HEK293 (cell line): ENCODE data around the gene ABHD8.
A peak's percentile ranks its signal among the peaks of the same experiment; 100 is the strongest.

Experiments used
- CTCF ChIA-PET: fragments of 350-600 bp; formaldehyde crosslinking; extraction: SDS; loops from one replicate; lab custom pipeline; 2021; ENCODE audit warnings: antibody characterized with exemption; lab: Yijun Ruan, JAX
- POLR2A ChIA-PET: fragments of 300-600 bp; formaldehyde crosslinking; extraction: SDS; loops from one replicate; lab custom pipeline; 2020; ENCODE audit warnings: antibody characterized with exemption, inconsistent platforms; lab: Yijun Ruan, JAX
- H3K27ac ChIP-seq: fragments of 200-500 bp; sonication (Bioruptor generic); 2 replicates; pipeline ENCODE4 v1.5.1; 2014; ENCODE audit warnings: low read depth, low read length, control low read depth, inconsistent platforms; ENCODE audit errors: extremely low read depth
- H3K36me3 ChIP-seq, 2 experiments: fragments of 200-500 bp in 1 of 2; sonication (Bioruptor generic) in 1 of 2; 1 replicate in 1 of 2; 2 replicates in 1 of 2; pipeline ENCODE4 v1.5.1; 2014 to 2017; ENCODE audit warnings: inconsistent platforms in 2 of 2, low read length in 2 of 2; ENCODE audit not compliant: control insufficient read depth in 2 of 2, insufficient read depth in 1 of 2
- H3K4me1 ChIP-seq: fragments of 200-500 bp; sonication (Bioruptor generic); 2 replicates; pipeline ENCODE4 v1.5.1; 2014; ENCODE audit warnings: mild to moderate bottlenecking, low read length, inconsistent platforms; ENCODE audit not compliant: control insufficient read depth, insufficient read depth
- H3K4me3 ChIP-seq: 2 replicates; pipeline ENCODE4 v1.5.1; 2011; ENCODE audit warnings: low read depth, mild to moderate bottlenecking, control low read depth, low read length, moderate library complexity
- H3K9me3 ChIP-seq: fragments of 200-500 bp; sonication (Bioruptor generic); 2 replicates; pipeline ENCODE4 v1.5.1; 2014; ENCODE audit warnings: low read depth, low read length, inconsistent platforms; ENCODE audit not compliant: control insufficient read depth, insufficient read depth
- CTCF ChIP-seq: fragments of 450-650 bp; formaldehyde crosslinking; IDR thresholded peaks from 2 replicates; pipeline ENCODE4 v1.5.1; 2016; ENCODE audit warnings: missing biosample characterization, missing genetic modification characterization
- GFI1B ChIP-seq: fragments of 450-650 bp; formaldehyde crosslinking; IDR thresholded peaks from 2 replicates; pipeline ENCODE4 v1.5.1; 2016; ENCODE audit warnings: missing biosample characterization, missing genetic modification characterization
- KLF10 ChIP-seq: fragments of 450-650 bp; IDR thresholded peaks from 2 replicates; pipeline ENCODE4 v1.5.1; 2018; ENCODE audit warnings: missing biosample characterization, mild to moderate bottlenecking, missing genetic modification characterization
- KLF16 ChIP-seq: fragments of 450-650 bp; formaldehyde crosslinking; IDR thresholded peaks from 2 replicates; pipeline ENCODE4 v1.5.1; 2017; ENCODE audit warnings: missing biosample characterization, missing genetic modification characterization
- KLF7 ChIP-seq: fragments of 450-650 bp; formaldehyde crosslinking; IDR thresholded peaks from 2 replicates; pipeline ENCODE4 v1.5.1; 2016; ENCODE audit warnings: missing biosample characterization, missing genetic modification characterization, borderline replicate concordance
- MZF1 ChIP-seq: fragments of 450-650 bp; formaldehyde crosslinking; IDR thresholded peaks from 2 replicates; pipeline ENCODE4 v1.5.1; 2017; ENCODE audit warnings: missing biosample characterization, missing genetic modification characterization, borderline replicate concordance
- PATZ1 ChIP-seq: fragments of 450-650 bp; formaldehyde crosslinking; IDR thresholded peaks from 2 replicates; pipeline ENCODE4 v1.5.1; 2016; ENCODE audit warnings: missing biosample characterization, missing genetic modification characterization
- PRDM1 ChIP-seq: fragments of 450-650 bp; formaldehyde crosslinking; IDR thresholded peaks from 2 replicates; pipeline ENCODE4; 2016; ENCODE audit warnings: missing biosample characterization, missing genetic modification characterization
- ZNF114 ChIP-seq: fragments of 450-650 bp; formaldehyde crosslinking; IDR thresholded peaks from 2 replicates; pipeline ENCODE4 v1.5.0; 2017; ENCODE audit warnings: missing biosample characterization, missing genetic modification characterization
- ZNF146 ChIP-seq: fragments of 450-650 bp; formaldehyde crosslinking; IDR thresholded peaks from 2 replicates; pipeline ENCODE4 v1.5.1; 2016; ENCODE audit warnings: missing biosample characterization, missing genetic modification characterization
- ZNF169 ChIP-seq: fragments of 450-650 bp; formaldehyde crosslinking; IDR thresholded peaks from 2 replicates; pipeline ENCODE4 v1.5.1; 2016; ENCODE audit warnings: missing biosample characterization, missing genetic modification characterization
- ZNF24 ChIP-seq: fragments of 450-650 bp; formaldehyde crosslinking; IDR thresholded peaks from 2 replicates; pipeline ENCODE4 v1.5.1; 2016; ENCODE audit warnings: missing biosample characterization, missing genetic modification characterization
- ZNF26 ChIP-seq: fragments of 450-650 bp; formaldehyde crosslinking; IDR thresholded peaks from 2 replicates; pipeline ENCODE4 v1.5.1; 2016; ENCODE audit warnings: missing biosample characterization, missing genetic modification characterization
- ZNF274 ChIP-seq, 2 experiments: fragments of 200-500 bp in 1 of 2; fragments of 450-650 bp in 1 of 2; sonication (Bioruptor generic) in 1 of 2; formaldehyde crosslinking in 1 of 2; IDR thresholded peaks; 2 replicates each; pipeline versions ENCODE4 v1.5.1 to v1.6.1; 2014 to 2016; ENCODE audit warnings: borderline replicate concordance in 1 of 2, inconsistent platforms in 1 of 2, low read length in 1 of 2, missing biosample characterization in 1 of 2, missing genetic modification characterization in 1 of 2
- ZNF280D ChIP-seq: fragments of 450-650 bp; formaldehyde crosslinking; IDR thresholded peaks from 2 replicates; pipeline ENCODE4 v1.5.1; 2016; ENCODE audit warnings: missing biosample characterization, missing genetic modification characterization
- ZNF350 ChIP-seq: fragments of 450-650 bp; formaldehyde crosslinking; IDR thresholded peaks from 2 replicates; pipeline ENCODE4 v1.5.0; 2017; ENCODE audit warnings: missing biosample characterization, mild to moderate bottlenecking, missing genetic modification characterization
- ZNF354C ChIP-seq: fragments of 450-650 bp; formaldehyde crosslinking; IDR thresholded peaks from 2 replicates; pipeline ENCODE4 v1.5.1; 2016; ENCODE audit warnings: missing biosample characterization, missing genetic modification characterization, low read depth, borderline replicate concordance
- ZNF423 ChIP-seq: fragments of 450-650 bp; formaldehyde crosslinking; IDR thresholded peaks from 2 replicates; pipeline ENCODE4 v1.5.1; 2016; ENCODE audit warnings: missing biosample characterization, missing genetic modification characterization
- ZNF513 ChIP-seq: fragments of 450-650 bp; IDR thresholded peaks from 2 replicates; pipeline ENCODE4 v1.5.1; 2018; ENCODE audit warnings: missing biosample characterization, missing genetic modification characterization
- ZNF530 ChIP-seq: fragments of 450-650 bp; formaldehyde crosslinking; IDR thresholded peaks from 2 replicates; pipeline ENCODE4 v1.5.1; 2016; ENCODE audit warnings: low read depth, missing biosample characterization, missing genetic modification characterization
- ZNF571 ChIP-seq: fragments of 450-650 bp; formaldehyde crosslinking; IDR thresholded peaks from 2 replicates; pipeline ENCODE4 v1.5.0; 2017; ENCODE audit warnings: missing biosample characterization, missing genetic modification characterization
- ZNF704 ChIP-seq: fragments of 450-650 bp; formaldehyde crosslinking; IDR thresholded peaks from 2 replicates; pipeline ENCODE4 v1.5.1; 2016; ENCODE audit warnings: missing biosample characterization, missing genetic modification characterization
- ZNF707 ChIP-seq: fragments of 450-650 bp; formaldehyde crosslinking; IDR thresholded peaks from 2 replicates; pipeline ENCODE4 v1.5.1; 2016; ENCODE audit warnings: missing biosample characterization, missing genetic modification characterization
- ZNF791 ChIP-seq: fragments of 450-650 bp; formaldehyde crosslinking; IDR thresholded peaks from 2 replicates; pipeline ENCODE4 v1.5.1; 2016; ENCODE audit warnings: missing biosample characterization, missing genetic modification characterization
- ZNF792 ChIP-seq: fragments of 450-650 bp; formaldehyde crosslinking; IDR thresholded peaks from 2 replicates; pipeline ENCODE4 v1.5.1; 2016; ENCODE audit warnings: missing biosample characterization, missing genetic modification characterization
- ZSCAN23 ChIP-seq: fragments of 450-650 bp; formaldehyde crosslinking; IDR thresholded peaks from 2 replicates; pipeline ENCODE4 v1.5.1; 2016; ENCODE audit warnings: missing biosample characterization, missing genetic modification characterization
- ZSCAN30 ChIP-seq: fragments of 450-650 bp; IDR thresholded peaks from 2 replicates; pipeline ENCODE4 v1.5.1; 2018; ENCODE audit warnings: missing biosample characterization, mild to moderate bottlenecking, missing genetic modification characterization, moderate library complexity

Gene ABHD8

GRCh38 chr19:17282488-17283125, 20.6 kb downstream of the ABHD8 start:
- Histone ChIP-seq H3K27ac (no peak overlapping the region), H3K36me3 (peaks cover 0 to 9% of the 10 kb centered on the region in 2 experiments; a peak in 2 of 3 replicates), H3K4me3 (no peak overlapping the region), H3K4me1 (no peaks in the 10 kb centered on the region), H3K9me3 (no peaks in the 10 kb centered on the region)
- POLR2A ChIA-PET = interaction anchor here (1.0 kb wide), 1 partner anchor 16 kb away, joined by 3 read pairs; the partner anchor contains the start of gene BABAM1
- CTCF ChIA-PET = interaction anchor here (0.5 to 4.1 kb wide), 28 partner anchors 9 to 1202 kb away, joined by 3 to 37 read pairs (median 3); partner anchors contain the start of genes ABHD8, BABAM1, HAUS8 and MRPL34
- TF ChIP-seq KLF16 (tag by site-specific recombination) = no peak
- no peak for TF ChIP-seq ZNF530 (tag by site-specific recombination)
- TF ChIP-seq PATZ1 (tag by site-specific recombination) = peak; percentile 54; the same call in 1 of the 2 replicates
- TF ChIP-seq ZNF704 = no peak
- no peak for TF ChIP-seq ZNF169 (tag by site-specific recombination)
- no peak for TF ChIP-seq KLF7 (tag by site-specific recombination)
- TF ChIP-seq ZNF354C (tag by site-specific recombination) = no peak
- no peak for TF ChIP-seq ZNF571
- peak; percentile 62 for TF ChIP-seq ZSCAN30 (tag by site-specific recombination)
- no peak for TF ChIP-seq ZNF791 (tag by site-specific recombination)
- TF ChIP-seq GFI1B (tag by site-specific recombination) = no peak
- TF ChIP-seq ZNF707 (tag by site-specific recombination) = no peak
- no peak for TF ChIP-seq ZNF24 (tag by site-specific recombination)
- TF ChIP-seq PRDM1 = no peak
- TF ChIP-seq ZNF274 (IDR thresholded peaks at IDR 0.05; ENCODE audit: low read length) = no peak
- TF ChIP-seq ZNF274 (tag by site-specific recombination; IDR thresholded peaks at IDR 0.05; ENCODE audit: borderline replicate concordance) = no peak
- no peak for TF ChIP-seq ZNF423
- no peak for TF ChIP-seq ZNF146 (tag by site-specific recombination)
- TF ChIP-seq ZNF513 (tag by site-specific recombination) = no peak
- no peak for TF ChIP-seq ZNF350 (tag by site-specific recombination)
- TF ChIP-seq ZSCAN23 (tag by site-specific recombination) = no peak
- peak; percentile 99 for TF ChIP-seq CTCF (tag by site-specific recombination)
- no peak for TF ChIP-seq ZNF792
- TF ChIP-seq ZNF26 (tag by site-specific recombination) = no peak
- TF ChIP-seq MZF1 (tag by site-specific recombination) = no peak
- TF ChIP-seq KLF10 (tag by site-specific recombination) = no peak
- TF ChIP-seq ZNF114 (tag by site-specific recombination) = no peak
- no peak for TF ChIP-seq ZNF280D (tag by site-specific recombination)
